CD14-positive monocyte (primary cell): ENCODE measurements around the gene TMBIM4. TPM values are rescaled to one million over a fixed set of nuclear protein-coding genes. Genes with fewer than 3 reads are reported as not detected.
A peak's percentile ranks its signal among the peaks of the same experiment; 100 is the strongest.

Experiments
- DNase-seq, 3 donors: peaks; one replicate each; pipeline ENCODE4 v3.0.0-alpha.2; 2011 to 2022
- H2AFZ ChIP-seq: 2 replicates; pipeline ENCODE4 v1.6.0; 2012; ENCODE audit warnings: mild to moderate bottlenecking, low read depth, low read length, inconsistent platforms; ENCODE audit not compliant: insufficient read depth, poor library complexity, severe bottlenecking
- H3K27ac ChIP-seq, 2 donors: 1 replicate in 1 of 2; 2 replicates in 1 of 2; pipeline ENCODE4 v1.5.1; 2012 to 2013; ENCODE audit warnings: low read length in 2 of 2, control low read depth in 1 of 2, inconsistent platforms in 1 of 2, low read depth in 1 of 2, mild to moderate bottlenecking in 1 of 2
- H3K27me3 ChIP-seq, 2 donors: one replicate each; pipeline versions ENCODE4 v1.6.0 to v1.6.1; 2011 to 2013; ENCODE audit warnings: low read length in 2 of 2; ENCODE audit not compliant: control insufficient read depth in 2 of 2, insufficient read depth in 2 of 2
- H3K36me3 ChIP-seq, 2 donors: replicated peaks in 1 of 2; 1 replicate in 1 of 2; 2 replicates in 1 of 2; pipeline versions ENCODE4 v1.5.1 to v1.6.1; 2012 to 2013; ENCODE audit warnings: low read length in 2 of 2, control low read depth in 1 of 2, inconsistent platforms in 1 of 2, mild to moderate bottlenecking in 1 of 2; ENCODE audit not compliant: insufficient read depth in 2 of 2, control insufficient read depth in 1 of 2
- H3K4me1 ChIP-seq, 2 donors: 1 replicate in 1 of 2; 2 replicates in 1 of 2; pipeline versions ENCODE4 v1.5.1 to v1.6.1; 2012 to 2013; ENCODE audit warnings: low read length in 2 of 2, control low read depth in 1 of 2, inconsistent platforms in 1 of 2, mild to moderate bottlenecking in 1 of 2, moderate library complexity in 1 of 2; ENCODE audit not compliant: insufficient read depth in 2 of 2, control insufficient read depth in 1 of 2
- H3K4me2 ChIP-seq: replicated peaks from 2 replicates; pipeline ENCODE3; 2012; ENCODE audit warnings: low read length, moderate library complexity, mild to moderate bottlenecking; ENCODE audit not compliant: poor library complexity, severe bottlenecking; ENCODE audit errors: extremely low read depth
- H3K4me3 ChIP-seq, 3 experiments: fragments of 200-600 bp in 1 of 3; sonication (generic) in 1 of 3; replicated peaks in 1 of 3; 1 replicate in 2 of 3; 2 replicates in 1 of 3; pipeline ENCODE4 v1.5.1; 2011 to 2013; ENCODE audit warnings: low read length in 3 of 3, mild to moderate bottlenecking in 3 of 3, control low read depth in 2 of 3, low read depth in 2 of 3, inconsistent platforms in 1 of 3, moderate library complexity in 1 of 3
- H3K79me2 ChIP-seq: 2 replicates; pipeline ENCODE4 v1.6.0; 2012; ENCODE audit warnings: mild to moderate bottlenecking, control low read depth, inconsistent platforms, low read length, moderate library complexity; ENCODE audit not compliant: insufficient read depth
- H3K9ac ChIP-seq: 2 replicates; pipeline ENCODE4 v1.6.0; 2017; ENCODE audit warnings: low read length, mild to moderate bottlenecking; ENCODE audit not compliant: insufficient read depth, poor library complexity, severe bottlenecking
- H3K9me3 ChIP-seq, 2 donors: replicated peaks in 1 of 2; 1 replicate in 1 of 2; 2 replicates in 1 of 2; pipeline versions ENCODE4 v1.5.1 to v1.6.1; 2012 to 2013; ENCODE audit warnings: low read length in 2 of 2, control low read depth in 1 of 2; ENCODE audit not compliant: control insufficient read depth in 1 of 2, insufficient read depth in 1 of 2
- H4K20me1 ChIP-seq: 2 replicates; pipeline ENCODE4 v1.6.0; 2012; ENCODE audit warnings: mild to moderate bottlenecking, low read length, control low read depth, moderate library complexity; ENCODE audit not compliant: insufficient read depth
- H3K27ac Mint-ChIP-seq, 7 donors: one replicate each; pipeline ENCODE4 v1.8.0; 2020; ENCODE audit warnings: mild to moderate bottlenecking in 7 of 7, mixed read lengths in 7 of 7, moderate library complexity in 6 of 7, inconsistent platforms in 2 of 7
- H3K27me3 Mint-ChIP-seq, 3 donors: one replicate each; pipeline ENCODE4 v1.8.0; 2021 to 2022; ENCODE audit warnings: low read depth in 3 of 3, mild to moderate bottlenecking in 3 of 3, mixed read lengths in 3 of 3, moderate library complexity in 3 of 3, inconsistent platforms in 1 of 3
- H3K36me3 Mint-ChIP-seq, 2 donors: one replicate each; pipeline ENCODE4 v1.8.0; 2020; ENCODE audit warnings: mixed read lengths in 2 of 2, inconsistent platforms in 1 of 2, mild to moderate bottlenecking in 1 of 2
- H3K4me1 Mint-ChIP-seq: one replicate; pipeline ENCODE4 v1.8.0; 2020; ENCODE audit warnings: mild to moderate bottlenecking, mixed read lengths
- H3K4me3 Mint-ChIP-seq, 2 donors: one replicate each; pipeline ENCODE4 v1.8.0; 2020; ENCODE audit warnings: mild to moderate bottlenecking in 2 of 2, mixed read lengths in 2 of 2, moderate library complexity in 1 of 2
- H3K9me3 Mint-ChIP-seq, 7 donors: one replicate each; pipeline ENCODE4 v1.8.0; 2020 to 2022; ENCODE audit warnings: mixed read lengths in 7 of 7, mild to moderate bottlenecking in 6 of 7, moderate library complexity in 6 of 7, inconsistent platforms in 2 of 7
- WGBS: methylation state at CpG from one replicate; pipeline ENCODE4 v1.1.5; 2013; ENCODE audit warnings: missing lambda C conversion rate; ENCODE audit not compliant: insufficient coverage; 5-methylcytosine and 5-hydroxymethylcytosine counted together
- intact Hi-C, 2 donors: fragments of 100-400 bp; cut with micrococcal nuclease; formaldehyde crosslinking; loops; one replicate each; pipeline versions ENCODE4 v1.15.0 to v1.15.1; 2023
- polyA plus RNA-seq, 3 donors: library from polyadenylated mRNA; depleted of rRNA in 1 of 3; unstranded in 2 of 3; stranded (reverse) in 1 of 3; fragments of 300-500 nt in 2 of 3; fragments of >200 nt in 1 of 3; fragmentation: Illumina TruSeq in 2 of 3; gene quantifications; 1 replicate in 2 of 3; 2 replicates in 1 of 3; pipeline ENCODE4 v1.2.3, GENCODE V29; 2012 to 2021
- TF ChIP-seq, protein P1 (sequence below): fragments of 200-600 bp; IDR thresholded peaks from one replicate; pipeline ENCODE4 v1.8.0; 2022; ENCODE audit warnings: antibody characterized with exemption, mild to moderate bottlenecking

TMBIM4 gene
- polyA plus RNA-seq, 3 donors, result 153 to 823 (median 694) TPM

DNA sequence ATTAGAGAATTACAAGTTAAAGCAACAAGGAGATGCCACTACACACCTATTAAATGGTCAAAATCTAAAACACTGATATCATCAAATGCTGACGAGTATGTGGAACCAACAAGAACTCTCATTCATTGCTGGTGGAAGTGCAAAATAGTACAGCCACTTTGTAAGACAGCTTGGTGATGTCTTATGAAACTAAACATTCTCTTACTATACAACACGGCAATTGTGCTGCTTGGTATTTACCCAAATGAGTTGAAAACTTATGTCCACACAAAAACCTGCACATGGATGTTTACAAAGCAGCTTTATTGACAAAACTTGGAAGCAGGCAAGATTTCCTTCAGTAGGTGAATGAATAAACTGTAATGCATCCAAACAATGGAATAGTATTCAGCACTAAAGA lies 3.2 kb downstream of the TMBIM4 start:
- peaks cover 11 to 25% (median 15%) of the 10 kb centered on the region in 7 donors for H3K9me3 Mint-ChIP-seq
- H3K27ac ChIP-seq, result peak overlapping the region in 1 of 2 donors; percentile 37
- peaks cover 34 to 36% of the 10 kb centered on the region in 2 donors for H3K36me3 Mint-ChIP-seq
- peak overlapping the region in 1 of 3 experiments; percentile 10 for H3K4me3 ChIP-seq
- TF ChIP-seq, protein P1, sequence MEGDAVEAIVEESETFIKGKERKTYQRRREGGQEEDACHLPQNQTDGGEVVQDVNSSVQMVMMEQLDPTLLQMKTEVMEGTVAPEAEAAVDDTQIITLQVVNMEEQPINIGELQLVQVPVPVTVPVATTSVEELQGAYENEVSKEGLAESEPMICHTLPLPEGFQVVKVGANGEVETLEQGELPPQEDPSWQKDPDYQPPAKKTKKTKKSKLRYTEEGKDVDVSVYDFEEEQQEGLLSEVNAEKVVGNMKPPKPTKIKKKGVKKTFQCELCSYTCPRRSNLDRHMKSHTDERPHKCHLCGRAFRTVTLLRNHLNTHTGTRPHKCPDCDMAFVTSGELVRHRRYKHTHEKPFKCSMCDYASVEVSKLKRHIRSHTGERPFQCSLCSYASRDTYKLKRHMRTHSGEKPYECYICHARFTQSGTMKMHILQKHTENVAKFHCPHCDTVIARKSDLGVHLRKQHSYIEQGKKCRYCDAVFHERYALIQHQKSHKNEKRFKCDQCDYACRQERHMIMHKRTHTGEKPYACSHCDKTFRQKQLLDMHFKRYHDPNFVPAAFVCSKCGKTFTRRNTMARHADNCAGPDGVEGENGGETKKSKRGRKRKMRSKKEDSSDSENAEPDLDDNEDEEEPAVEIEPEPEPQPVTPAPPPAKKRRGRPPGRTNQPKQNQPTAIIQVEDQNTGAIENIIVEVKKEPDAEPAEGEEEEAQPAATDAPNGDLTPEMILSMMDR, result no peak
- no peaks in the 10 kb centered on the region for H3K27me3 ChIP-seq
- H3K9ac ChIP-seq, result no peak overlapping the region
- H3K4me2 ChIP-seq, result no peak overlapping the region
- H2AFZ ChIP-seq, result no peak overlapping the region
- H4K20me1 ChIP-seq, result peaks cover 15% of the 10 kb centered on the region
- H3K4me3 Mint-ChIP-seq, result no peak overlapping the region
- H3K79me2 ChIP-seq, result peaks cover 86% of the 10 kb centered on the region
- peak overlapping the region in 1 of 7 donors; percentile 64 for H3K27ac Mint-ChIP-seq
- peaks cover 0 to 2% (median 0%) of the 10 kb centered on the region in 3 donors for H3K27me3 Mint-ChIP-seq
- peaks cover 53% of the 10 kb centered on the region for H3K4me1 Mint-ChIP-seq
- H3K36me3 ChIP-seq, result peaks cover 4 to 32% of the 10 kb centered on the region in 2 donors
- intact Hi-C loops, result loop anchor here (5.0 to 10.0 kb wide), 2 partner anchors 36 to 48 kb away; no protein-coding TSS in a partner anchor
- peaks cover 27 to 50% of the 10 kb centered on the region in 2 donors for H3K4me1 ChIP-seq
- WGBS, result 100% methylated on average over 1 of the region's 2 CpGs
- no peak for DNase-seq
- peaks cover 4 to 7% of the 10 kb centered on the region in 2 donors for H3K9me3 ChIP-seq

DNA sequence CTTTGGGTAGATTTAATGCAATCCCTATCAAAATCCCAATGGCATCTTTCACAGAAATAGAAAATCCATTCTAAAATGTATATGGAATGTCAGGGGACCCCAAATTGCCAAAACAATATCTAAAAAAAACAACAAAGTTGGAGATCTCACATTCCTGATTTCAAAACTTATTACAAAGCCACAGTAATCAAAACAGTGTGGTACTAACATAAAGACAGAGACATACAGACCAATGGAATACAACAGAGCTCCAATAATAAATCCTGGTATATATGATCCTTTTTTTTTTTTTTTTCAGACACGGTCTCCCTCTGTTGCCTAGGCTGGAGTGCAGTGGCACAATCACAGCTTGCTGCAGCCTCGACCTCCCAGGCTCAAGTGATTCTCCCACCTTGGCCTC lies 4.7 kb downstream of the TMBIM4 start:
- no peak for DNase-seq
- no peaks in the 10 kb centered on the region for H3K27me3 ChIP-seq
- TF ChIP-seq, protein P1, result no peak
- WGBS, result no CpG with 5 or more reads among the region's 2 CpGs
- Mint-ChIP-seq H3K36me3 (peaks cover 42 to 49% of the 10 kb centered on the region in 2 donors), H3K27me3 (peaks cover 0 to 2% (median 0%) of the 10 kb centered on the region in 3 donors), H3K4me3 (no peak overlapping the region), H3K4me1 (peaks cover 43% of the 10 kb centered on the region), H3K27ac (no peak overlapping the region), H3K9me3 (peaks cover 9 to 25% (median 16%) of the 10 kb centered on the region in 7 donors)
- no peak overlapping the region for H3K4me3 ChIP-seq
- no peak overlapping the region for H2AFZ ChIP-seq
- no peak overlapping the region for H3K4me2 ChIP-seq
- H3K4me1 ChIP-seq, result peaks cover 15 to 36% of the 10 kb centered on the region in 2 donors
- H3K79me2 ChIP-seq, result peaks cover 89% of the 10 kb centered on the region
- H3K27ac ChIP-seq, result no peak overlapping the region
- peaks cover 7 to 11% of the 10 kb centered on the region in 2 donors for H3K9me3 ChIP-seq
- intact Hi-C loops, result loop anchor here (5.0 to 10.0 kb wide), 2 partner anchors 37 to 50 kb away; no protein-coding TSS in a partner anchor
- peaks cover 4 to 47% of the 10 kb centered on the region in 2 donors for H3K36me3 ChIP-seq
- H4K20me1 ChIP-seq, result peaks cover 29% of the 10 kb centered on the region
- H3K9ac ChIP-seq, result no peak overlapping the region
